Erythroblast (primary cell): ENCODE data around the gene NAGA.

Source experiments
- GATA1 ChIP-seq: IDR thresholded peaks from 2 replicates; pipeline ENCODE4 v1.6.1; 2011; ENCODE audit warnings: low read depth, mild to moderate bottlenecking, control low read depth, low read length, moderate library complexity
- POLR2A ChIP-seq: IDR thresholded peaks from 2 replicates; pipeline ENCODE4 v1.6.1; 2011; ENCODE audit warnings: mild to moderate bottlenecking, low read length

GRCh38 chr22:42062506-42063170 lies 8.0 kb downstream of the NAGA start:
- TF ChIP-seq POLR2A (no peak), GATA1 (no peak)
